ENCODE measurements around the gene NFATC2IP.
"Not testable (repeated sequence)": the region's sequence is repeated elsewhere in the genome, so short reads cannot be mapped to it uniquely, and the experiment has no call there.

Gene NFATC2IP

DNA sequence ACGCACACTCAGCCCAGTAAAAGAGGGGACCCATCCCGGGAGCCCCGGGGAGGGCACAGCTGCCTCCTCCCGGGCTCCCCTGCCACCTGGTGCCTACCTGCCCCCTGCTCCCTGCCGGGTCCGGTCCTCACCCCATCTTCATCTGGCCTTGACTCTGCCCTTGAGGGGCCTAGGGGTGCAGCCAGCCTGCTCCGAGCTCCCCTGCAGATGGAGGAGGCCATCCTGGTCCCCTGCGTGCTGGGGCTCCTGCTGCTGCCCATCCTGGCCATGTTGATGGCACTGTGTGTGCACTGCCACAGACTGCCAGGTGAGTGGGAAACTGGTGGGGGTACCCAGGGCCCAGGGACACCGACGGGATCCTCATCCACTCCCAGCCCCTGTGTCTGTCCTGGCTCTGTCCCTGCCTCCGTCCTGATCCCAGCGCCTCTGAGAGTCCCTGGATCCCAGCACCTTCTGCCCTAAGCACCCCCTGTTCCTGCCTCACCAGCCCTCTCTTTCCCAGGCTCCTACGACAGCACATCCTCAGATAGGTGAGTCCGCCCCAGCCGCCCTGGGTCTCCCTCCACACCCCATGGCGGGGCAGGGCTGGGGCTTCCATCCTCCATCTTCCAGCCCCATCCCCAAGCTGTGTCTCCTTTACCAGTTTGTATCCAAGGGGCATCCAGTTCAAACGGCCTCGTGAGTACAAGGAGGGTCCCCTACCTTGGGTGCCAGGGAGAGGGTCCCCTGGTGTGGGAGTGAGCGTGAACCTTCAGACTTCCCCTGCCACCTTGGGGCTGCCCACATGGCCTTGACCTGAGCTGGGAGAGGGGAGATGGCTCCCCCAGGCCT, 34.7 kb downstream of the NFATC2IP start:
- no peak for DNase-seq
- intact Hi-C loops (cut with DNase I): no loop called here

DNA sequence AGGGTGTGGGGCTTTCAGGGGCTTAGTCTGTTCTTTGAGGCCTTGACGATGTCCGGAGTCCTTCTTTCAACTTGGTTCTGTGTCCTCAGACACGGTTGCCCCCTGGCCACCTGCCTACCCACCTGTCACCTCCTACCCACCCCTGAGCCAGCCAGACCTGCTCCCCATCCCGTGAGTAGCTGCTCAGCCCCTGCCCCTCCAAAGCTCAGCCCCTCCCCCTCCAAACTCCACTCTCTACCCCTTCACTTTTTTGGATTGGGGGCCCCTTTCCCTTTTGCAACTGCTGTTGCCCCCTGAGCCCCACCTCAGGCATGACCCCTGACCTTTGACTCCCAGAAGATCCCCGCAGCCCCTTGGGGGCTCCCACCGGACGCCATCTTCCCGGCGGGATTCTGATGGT, 35.3 kb downstream of the NFATC2IP start:
- intact Hi-C loops (cut with DNase I): no loop called here
- no peak for DNase-seq

DNA sequence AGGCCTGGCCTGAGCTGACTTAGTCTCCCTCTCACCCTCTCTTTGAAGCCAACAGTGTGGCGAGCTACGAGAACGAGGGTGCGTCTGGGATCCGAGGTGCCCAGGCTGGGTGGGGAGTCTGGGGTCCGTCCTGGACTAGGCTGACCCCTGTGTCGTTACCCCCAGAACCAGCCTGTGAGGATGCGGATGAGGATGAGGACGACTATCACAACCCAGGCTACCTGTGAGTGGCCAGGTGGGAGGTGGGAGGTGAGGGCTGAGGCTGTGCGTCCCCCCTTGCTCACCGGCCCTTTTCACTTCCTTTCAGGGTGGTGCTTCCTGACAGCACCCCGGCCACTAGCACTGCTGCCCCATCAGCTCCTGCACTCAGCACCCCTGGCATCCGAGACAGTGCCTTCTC, 35.8 kb downstream of the NFATC2IP start:
- no peak for DNase-seq
- intact Hi-C loops (cut with DNase I): no loop called here

DNA sequence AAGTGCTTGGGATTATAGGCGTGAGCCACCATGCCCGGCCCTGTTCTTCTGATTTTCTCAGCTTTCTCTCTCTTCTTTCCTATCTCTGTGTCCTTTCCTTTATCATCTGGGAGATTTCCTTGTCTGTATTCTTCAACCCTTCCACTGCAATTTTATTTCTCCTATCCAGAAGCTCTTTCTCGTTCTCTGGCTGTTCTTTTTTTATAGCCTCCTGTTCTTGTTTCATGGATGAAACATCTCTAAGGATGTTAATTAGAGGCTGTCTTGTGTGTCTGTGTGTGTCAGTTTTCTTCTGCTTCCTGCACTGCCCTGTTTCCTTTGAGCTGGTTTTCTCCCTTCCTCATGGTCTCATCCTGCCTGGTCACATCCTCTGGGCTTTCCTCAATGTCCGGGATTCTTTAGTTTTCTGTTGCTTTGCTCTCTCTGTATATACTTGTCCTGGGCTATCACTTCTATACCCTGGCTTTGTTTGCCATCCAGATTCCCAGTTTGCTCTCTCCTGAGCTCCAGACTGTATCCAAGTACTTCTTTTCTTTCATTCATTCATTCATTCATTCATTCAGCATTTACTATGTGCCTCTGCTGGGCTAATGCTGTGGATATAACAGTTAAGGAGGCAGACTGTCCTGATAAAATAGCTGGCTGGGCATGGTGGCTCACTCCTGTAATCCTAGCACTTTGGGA, 36.6 kb downstream of the NFATC2IP start:
- intact Hi-C loops (cut with DNase I): no loop called here
- DNase-seq: no peak

DNA sequence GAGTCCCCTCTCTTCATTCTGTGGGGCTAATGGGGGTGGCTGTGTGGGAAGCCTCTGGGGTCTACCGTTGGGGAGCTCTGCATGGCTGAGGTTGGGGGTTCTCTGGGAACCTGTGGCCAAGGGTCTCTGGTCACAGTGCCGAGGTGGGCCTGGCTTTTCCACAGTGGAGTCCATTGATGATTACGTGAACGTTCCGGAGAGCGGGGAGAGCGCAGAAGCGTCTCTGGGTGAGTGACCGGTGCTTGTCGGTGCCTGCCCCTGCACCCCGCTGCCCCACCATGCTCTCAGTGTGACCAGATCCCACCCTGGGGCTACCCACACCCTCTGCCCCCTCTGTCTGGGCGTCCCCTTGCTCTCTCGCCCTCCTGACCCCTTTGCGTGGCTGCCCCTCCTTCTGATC, 38.6 kb downstream of the NFATC2IP start:
- no peak for DNase-seq
- intact Hi-C loops (cut with DNase I): no loop called here

DNA sequence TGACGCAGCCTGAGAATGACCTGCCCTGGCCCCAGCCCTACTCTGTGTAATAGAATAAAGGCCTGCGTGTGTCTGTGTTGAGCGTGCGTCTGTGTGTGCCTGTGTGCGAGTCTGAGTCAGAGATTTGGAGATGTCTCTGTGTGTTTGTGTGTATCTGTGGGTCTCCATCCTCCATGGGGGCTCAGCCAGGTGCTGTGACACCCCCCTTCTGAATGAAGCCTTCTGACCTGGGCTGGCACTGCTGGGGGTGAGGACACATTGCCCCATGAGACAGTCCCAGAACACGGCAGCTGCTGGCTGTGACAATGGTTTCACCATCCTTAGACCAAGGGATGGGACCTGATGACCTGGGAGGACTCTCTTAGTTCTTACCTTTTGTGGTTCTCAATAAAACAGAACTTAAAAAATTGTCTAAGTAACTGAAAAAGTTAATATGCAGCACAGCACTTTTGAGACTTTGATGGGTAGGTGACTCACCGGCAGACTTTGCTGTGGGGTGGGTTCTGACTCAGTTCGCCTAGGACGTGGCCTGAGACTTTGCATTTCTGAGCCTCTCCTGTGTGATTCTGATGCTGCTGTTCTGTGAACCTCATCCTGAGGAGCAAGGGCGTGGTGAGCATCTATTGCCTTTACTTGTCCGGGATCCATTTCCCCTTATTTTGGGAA, 39.8 kb downstream of the NFATC2IP start:
- intact Hi-C loops (cut with DNase I): no loop called here
- no peak for DNase-seq

DNA sequence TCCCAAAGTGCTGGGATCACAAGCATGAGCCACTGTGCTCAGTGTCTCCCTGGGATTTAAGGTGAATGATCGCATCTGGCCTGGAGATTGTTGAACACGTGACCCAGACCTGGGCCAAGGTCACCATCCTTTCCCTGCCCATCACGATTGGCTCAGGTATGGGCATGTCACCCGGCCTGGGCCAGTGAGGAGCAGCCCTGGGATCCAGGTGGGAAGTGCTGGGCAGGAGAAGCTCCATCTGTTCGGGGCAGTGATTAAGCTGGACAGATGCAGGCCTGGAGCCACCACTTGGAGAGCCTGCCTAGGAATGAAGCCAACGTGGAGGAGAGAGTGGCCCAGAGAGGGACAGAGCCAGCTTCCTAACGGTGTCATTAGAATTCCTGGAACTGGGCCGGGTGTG, 41.0 kb downstream of the NFATC2IP start:
- DNase-seq: no peak
- intact Hi-C loops (cut with DNase I): no loop called here

DNA sequence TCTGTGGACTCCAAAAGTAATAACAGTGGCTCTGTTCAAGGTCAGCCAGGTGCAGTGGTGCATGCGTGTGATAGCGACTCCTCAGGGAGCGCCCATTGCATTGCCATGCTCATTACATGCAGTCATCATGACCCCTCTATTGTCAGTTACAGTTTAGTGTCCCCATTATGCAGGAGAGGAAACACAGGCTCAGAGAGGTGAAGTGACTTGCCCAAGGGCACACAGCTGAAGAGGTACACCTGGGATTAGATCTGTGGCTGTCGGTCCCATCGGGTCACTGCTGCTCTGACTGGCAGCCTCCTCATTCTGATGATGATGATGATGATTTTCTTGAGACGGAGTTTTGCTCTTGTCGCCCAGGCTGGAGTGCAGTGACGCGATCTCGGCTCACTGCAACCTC, 41.8 kb downstream of the NFATC2IP start:
- no peak for DNase-seq
- intact Hi-C loops (cut with DNase I): no loop called here

DNA sequence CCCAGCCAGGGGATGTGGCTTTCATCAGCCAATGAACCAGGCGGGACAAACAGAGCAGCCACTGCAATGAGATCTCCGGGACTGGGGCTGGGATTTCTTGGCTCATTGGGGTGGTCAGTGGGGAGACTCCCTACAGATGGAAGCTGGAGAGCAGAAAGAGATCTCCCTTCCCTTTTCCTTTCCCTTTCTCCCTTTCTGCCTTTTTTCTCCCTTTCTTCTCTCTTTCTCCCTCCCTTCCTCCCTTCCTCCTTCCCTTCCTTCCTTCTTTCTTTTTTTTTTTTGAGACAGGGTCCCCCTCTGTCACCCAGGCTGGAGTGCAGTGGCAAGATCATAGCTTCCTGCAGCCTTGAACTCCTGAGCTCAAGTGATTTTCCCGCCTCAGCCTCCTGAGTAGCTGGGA, 48.1 kb downstream of the NFATC2IP start:
- intact Hi-C loops (cut with DNase I): no loop called here
- DNase-seq: no peak

DNA sequence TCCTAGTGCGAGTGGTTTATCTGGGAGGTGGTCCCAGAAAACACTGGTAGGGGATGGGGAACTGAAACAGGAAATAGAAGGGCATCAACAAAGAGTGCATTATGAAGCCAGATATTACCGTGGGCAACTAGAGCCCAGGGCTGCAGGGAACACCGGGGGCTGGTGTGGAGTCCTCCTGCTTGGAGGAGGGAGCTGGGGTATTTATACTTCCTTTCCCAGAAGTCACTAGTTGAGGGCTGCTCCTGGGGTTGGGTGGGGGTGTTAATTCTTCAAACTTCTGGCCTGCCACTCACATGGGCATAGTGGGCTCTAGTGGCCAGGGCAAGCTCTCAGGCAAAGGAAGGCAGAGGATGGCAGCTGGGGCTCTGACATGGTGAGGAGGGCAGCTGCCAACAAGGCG, 48.8 kb downstream of the NFATC2IP start:
- DNase-seq: no peak
- intact Hi-C loops (cut with DNase I): no loop called here

DNA sequence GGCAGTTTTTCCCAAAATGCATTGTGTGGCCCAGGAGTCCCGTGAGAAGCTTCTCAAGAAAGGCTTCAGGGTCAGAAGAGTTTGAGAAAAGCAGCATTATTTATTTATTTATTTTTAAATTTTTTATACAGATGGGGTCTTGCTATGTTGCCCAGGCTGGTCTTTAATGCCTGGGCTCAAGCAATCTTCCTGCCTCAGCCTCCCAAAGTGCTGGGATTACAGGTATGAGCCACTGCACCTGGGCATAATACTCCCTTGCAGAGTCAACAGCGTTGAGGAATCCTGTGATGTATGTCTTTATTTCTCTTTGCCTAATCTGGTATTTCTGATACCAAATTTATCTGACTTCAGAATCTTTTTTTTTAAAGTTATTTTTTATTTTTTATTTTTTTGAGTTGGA, 49.3 kb downstream of the NFATC2IP start:
- intact Hi-C loops (cut with DNase I): no loop called here
- DNase-seq: no peak

DNA sequence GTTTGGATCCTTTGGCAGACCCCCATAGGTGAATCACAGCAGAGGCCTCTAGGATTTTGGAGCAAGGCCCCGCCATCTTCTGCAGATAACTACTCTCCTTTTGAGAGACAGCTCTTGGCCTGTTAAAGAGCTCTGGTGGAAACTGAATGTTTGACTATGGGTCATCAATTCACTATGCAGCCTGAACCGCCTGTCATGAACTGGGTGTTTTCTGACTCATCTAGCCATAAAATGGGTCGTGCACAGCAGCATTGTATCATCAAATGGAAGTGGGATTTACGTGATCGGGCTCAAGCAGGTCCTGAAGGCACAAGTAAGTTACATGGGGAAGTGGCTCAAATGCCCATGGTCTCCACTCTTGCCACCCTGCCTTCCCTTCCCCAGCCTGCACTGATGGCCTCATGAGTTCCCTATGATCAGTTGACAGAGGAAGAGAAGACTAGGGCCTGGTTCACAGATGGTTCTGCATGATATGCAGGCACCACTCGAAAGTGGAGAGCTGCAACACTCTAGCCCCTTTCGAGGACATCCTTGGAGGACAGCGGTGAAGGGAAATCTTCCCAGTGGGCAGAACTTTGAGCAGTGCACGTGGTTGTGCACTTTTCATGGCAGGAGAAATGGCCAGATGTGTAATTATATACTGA, 53.9 kb downstream of the NFATC2IP start:
- DNase-seq; intact Hi-C loops (cut with DNase I): not testable (repeated sequence)

DNA sequence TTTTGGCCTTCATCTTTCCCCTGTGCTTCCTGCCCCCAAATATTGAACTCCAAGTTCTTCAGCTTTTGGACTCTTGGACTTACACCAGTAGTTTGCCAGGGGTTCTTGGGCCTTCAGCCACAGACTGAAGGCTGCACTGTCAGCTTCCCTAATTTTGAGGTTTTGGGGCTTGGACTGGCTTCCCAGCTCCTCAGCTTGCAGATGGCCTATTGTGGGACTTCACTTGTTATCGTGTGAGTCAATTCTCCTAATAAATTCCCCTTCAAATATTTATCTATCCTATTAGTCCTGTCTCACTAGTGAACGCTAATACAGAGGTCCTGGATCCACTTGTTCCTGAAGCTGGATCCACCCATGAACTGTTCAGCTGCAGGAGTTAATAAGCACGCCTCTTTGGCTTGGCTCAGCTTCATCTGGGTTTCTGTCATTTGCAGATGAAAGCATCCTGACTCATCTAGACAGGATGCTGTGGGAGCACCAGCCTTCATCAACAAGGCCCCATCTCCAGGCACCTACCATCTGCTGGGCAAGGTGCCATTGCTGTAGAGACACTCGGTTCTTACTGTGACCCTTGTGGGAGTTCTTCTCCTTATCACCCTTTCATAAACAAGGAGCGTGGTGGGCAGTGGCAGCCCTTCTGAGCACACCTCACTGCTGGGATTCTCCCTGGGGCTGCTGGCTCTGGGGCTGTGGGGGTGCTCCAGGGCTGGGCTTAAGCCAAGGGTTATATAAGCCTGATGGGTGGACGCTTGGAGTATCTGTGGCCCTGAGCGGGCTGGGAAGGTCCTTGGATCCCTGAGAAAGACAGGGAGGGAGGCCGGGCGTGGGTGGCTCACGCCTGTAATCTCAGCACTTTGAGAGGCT, 57.2 kb downstream of the NFATC2IP start:
- intact Hi-C loops (cut with DNase I): no loop called here
- no peak for DNase-seq

DNA sequence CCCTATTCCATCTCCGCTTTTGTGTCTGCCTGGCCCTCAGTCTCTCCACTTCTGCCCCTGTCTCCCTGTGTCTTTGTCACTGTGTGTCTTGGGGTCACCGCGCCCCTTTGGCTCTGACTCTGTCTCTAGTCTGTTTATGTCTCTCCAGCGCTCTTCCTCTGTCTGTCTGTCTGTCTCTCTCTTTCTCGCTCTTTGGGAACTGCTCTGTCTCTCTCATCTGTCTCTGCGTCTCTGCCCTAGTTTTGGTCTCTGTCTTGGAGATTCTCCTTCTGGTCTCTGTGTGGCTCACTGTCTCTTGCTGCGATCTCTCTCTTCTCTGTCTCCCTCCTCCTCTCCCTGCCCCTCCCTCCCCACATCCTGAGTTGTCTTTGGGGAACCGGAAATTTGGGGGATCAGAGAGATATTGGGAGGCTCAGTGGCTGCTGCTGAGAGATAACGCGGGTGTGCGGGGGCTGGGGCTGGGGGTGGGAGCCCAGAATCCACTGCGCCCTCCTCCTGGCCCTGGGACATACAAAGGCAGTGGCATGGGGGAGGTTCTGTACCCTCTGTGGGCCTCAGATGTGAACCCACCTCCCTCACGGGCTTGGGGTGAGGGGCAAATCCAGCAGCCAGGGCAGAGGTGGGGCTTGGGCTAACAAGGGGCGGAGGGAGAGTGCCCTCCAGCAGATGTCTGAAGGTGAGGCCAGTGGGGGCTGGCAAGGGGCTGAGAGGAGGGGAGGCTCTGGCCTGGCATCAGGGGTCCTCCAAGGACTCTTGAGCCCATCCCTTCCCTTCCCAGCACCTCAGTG, 58.5 kb downstream of the NFATC2IP start:
- no peak for DNase-seq

DNA sequence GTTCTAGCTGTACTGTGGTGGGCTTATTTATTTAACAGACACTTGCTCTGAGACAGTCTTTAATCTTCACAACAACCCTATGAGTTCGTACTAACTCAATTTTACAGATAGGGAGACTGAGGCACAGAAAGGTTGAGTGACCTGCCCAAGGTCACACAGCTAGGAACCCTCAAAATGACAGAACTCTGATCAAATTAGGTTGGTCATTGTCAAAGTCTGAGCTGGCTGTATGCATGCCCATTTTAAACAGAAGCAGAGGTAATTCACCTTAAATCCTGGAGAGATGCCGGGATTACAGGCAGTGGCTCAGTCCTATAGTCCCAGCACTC, 59.1 kb downstream of the NFATC2IP start:
- intact Hi-C loops (cut with DNase I): no loop called here
- DNase-seq: no peak

More for the DNA sequence above, 58.5 kb downstream of the NFATC2IP start:
- intact Hi-C loops (cut with DNase I): no loop called here

DNA sequence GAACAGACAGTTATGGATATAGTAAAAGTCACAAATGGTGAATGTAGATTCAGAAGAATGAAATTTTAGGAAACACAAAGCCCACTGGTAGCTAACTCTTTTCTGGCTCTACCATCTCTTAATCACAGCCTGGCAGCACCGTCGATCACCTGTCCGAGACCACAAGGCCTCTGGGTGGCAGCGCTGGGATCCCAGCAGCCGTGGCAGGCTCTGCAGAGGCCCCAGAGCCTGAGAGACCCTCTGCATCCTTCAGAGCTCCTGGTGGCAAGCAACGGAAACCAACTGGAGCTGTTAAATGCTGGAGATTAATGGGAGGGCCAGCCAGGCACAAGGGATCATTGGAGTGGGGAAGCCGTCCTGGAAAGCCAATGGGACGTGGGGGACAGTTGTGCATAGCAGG, 60.4 kb downstream of the NFATC2IP start:
- intact Hi-C loops (cut with DNase I): no loop called here
- no peak for DNase-seq

DNA sequence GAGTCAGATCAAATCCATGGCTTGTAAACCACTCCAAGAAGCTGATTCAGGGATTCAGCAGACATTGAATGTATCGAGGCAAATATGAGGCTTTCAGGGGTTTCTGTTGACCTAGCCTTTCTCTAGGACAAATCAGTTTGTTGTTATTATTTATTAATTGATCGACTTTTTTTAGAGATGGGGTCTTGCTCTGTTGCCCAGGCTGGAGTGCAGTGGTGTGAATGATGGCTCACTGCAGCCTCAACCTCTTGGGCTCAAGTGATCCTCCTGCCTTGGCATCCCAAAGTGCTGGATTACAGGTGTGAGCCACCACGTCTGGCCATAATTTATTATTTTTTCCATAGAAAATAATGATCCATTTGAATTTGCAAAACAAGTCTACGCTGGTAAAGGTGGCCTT, 61.1 kb downstream of the NFATC2IP start:
- no peak for DNase-seq
- intact Hi-C loops (cut with DNase I): no loop called here

DNA sequence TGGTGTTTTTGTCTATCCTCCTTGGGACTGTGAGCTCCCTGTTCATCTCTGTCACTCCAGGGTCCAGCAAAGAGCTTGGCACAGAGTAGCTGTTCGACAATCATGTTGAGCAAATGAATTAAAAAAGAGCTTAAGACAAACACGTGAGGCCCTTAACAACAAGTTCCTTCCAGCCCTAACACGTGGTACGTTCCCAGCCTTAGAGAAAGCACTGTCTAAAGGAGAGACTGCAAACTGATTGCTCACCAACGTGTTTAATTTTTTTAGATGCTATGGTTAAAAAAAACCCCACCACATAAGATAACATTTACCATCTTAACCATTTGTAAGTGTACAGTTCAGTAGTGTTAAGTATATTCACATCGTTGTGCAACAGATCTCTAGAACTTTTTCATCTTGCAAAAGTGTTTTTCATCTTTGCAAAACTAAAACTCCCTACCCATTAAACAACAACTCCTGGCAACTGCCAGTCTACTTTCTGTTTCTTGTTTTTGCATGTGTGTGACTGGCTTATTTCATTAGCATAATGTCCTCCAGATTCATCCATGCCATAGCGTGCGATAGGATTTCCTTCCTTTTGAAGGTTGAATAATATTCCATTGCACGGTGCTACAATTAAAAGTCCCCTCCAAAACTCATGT, 62.3 kb downstream of the NFATC2IP start:
- intact Hi-C loops (cut with DNase I): no loop called here
- DNase-seq: no peak

All from head of caudate nucleus (tissue), 42 donors.